Astrocyte of the hippocampus (primary cell): ENCODE measurements around the gene PNPLA8.

Experiments
- DNase-seq: peaks from one replicate; pipeline ENCODE4 v3.0.0; 2011; ENCODE audit warnings: low read depth, low spot score

PNPLA8 gene

DNA sequence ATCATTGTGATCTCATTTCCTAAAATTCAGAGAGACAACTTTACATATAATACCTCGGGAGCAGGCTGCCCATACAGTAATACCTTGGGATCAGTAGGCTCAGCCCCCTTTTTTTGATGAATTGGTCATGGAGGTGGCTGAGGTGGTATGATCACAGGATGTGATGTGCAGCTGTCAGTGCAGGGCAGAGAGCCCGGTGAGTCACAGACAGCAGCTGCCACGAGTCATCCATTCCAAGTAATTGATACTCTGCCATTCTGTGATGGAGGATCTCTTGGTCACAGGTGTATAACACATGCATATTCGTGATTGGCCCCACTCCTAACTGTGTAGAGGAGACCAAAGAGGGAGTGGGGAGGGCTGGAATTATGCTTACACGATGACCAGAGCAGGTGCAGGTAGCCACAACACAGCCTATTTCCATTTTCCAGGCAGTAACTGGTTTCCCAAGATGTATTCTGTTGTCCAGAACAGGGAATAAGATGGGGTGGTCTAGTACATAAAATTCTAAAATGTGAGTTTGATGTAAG lies 83.8 kb downstream of the PNPLA8 start:
- DNase-seq = no peak

DNA sequence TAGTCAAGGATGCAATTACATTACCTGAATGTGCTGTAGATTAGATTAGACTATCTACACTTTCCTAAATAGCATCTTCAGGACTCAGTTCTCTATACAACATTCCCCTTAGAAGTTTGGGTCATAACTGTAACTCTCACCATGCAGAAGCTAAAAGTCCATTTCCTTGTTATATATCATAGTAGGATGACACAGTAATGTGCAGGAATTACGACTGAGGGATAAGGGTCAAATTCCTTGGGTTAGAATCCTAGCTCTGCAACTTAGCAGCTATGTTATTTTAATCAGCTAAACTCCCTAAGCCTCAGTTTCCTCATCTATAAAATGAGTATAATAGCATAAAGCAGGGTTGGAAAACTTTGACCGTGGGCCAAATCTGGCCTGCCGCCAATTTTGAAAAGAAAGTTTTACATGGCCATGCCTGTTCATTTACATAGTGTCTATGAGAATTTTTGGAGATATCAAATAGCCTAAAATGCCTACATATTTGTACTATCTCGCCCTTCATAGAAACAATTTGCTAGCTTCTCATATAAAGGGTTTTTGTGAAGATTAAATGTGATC lies 84.5 kb downstream of the PNPLA8 start:
- DNase-seq = no peak

DNA sequence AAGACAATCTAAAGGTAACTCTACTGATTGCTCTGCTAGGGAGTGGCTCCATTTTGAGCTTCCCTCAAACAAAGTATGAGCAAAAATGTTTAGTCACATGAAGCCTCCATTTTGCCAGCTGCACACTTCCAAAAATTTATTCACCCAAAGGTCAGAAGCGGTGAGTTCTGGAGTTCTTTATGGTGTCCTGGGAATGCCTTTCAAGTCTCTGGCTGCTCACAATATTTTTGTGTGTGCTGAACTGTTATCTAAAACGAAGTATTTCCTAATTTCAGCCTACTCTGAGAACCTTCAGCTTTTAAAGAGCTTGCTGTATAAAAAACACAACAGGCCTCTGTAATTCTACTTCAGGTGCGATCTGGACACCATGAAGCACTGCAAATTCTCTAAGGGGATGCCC lies 85.3 kb downstream of the PNPLA8 start:
- no peak for DNase-seq

DNA sequence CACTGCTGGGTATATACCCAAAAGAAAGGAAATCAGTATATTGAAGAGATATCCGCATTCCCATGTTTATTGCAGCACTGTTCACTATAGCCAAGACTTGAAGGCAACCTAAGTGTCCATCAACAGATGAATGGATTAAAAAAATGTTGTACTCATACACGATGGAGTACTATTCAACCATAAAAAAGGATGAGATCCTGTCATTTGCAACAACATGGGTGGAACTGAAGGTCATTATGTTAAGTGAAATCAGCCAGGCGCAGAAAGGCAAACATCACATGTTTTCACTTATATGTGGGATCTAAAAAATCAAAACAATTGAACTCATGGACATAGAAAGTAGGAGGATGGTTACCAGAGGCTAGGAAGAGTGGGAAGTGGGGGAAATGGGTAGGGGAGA lies 89.0 kb downstream of the PNPLA8 start:
- DNase-seq = no peak

DNA sequence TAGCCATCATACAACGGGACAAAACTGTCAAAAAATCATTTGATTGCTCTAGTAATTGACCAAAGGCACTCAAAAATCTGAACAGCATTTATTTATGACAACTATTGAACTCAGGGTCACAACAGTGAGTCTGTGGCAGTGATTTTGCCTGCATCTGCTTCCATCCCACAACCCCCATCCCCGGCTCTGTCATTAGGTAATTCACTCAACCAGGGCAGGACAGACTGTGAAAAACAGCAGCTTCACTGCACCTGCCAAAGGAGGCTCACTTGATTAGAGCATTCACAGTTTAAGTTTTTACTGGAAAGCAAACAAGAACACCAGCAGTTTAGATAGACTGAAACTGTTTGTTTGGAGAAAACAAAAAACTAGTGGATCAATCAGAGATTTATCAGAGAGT lies 91.9 kb downstream of the PNPLA8 start:
- DNase-seq = no peak

DNA sequence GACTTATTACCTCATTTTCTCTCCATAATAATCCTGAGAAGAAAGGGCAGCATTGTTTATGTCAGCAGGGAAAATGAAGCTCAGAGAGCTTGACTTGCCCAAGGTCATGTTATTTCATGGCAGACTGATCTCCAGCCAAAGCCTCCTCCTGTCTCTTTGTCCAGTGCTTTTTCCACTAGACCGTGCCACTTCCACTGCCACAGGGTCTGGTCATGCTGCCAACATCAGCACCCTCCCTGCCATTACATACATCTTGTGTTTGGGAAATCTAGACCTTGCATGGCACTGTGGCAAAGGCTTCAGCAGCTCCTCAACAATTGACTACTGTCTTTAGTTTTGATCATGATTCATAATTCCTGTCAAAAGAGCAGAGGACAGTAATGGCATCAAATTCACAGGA lies 94.8 kb downstream of the PNPLA8 start:
- no peak for DNase-seq

- no peak for DNase-seq
Observed at GRCh38 chr7:108430664-108431063, 95.3 kb downstream of the PNPLA8 start.

GRCh38 chr7:108427766-108428165 lies 98.2 kb downstream of the PNPLA8 start:
- DNase-seq = no peak

GRCh38 chr7:108425714-108426275 lies 100.1 kb downstream of the PNPLA8 start:
- no peak for DNase-seq

DNA sequence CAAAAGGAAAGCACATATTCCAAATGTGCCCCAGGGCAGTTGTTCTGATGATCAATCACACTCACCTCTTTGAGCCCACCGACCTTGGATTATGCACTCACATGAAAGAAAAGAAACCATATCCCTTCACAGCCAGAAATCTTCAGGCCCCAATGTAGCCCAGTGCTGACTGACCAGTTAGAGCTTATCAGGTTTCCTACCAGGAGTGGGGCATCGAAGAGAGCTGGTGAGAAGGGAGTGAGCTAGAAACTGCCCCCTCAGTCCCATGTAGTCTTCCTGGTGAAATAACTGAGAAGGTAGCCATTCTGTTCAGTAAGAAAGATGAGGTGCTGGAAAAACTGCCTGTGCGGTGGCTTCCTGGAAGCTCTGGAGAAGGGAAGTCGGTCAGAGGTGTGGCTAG lies 101.9 kb downstream of the PNPLA8 start:
- no peak for DNase-seq

GRCh38 chr7:108423089-108423989 lies 102.6 kb downstream of the PNPLA8 start:
- DNase-seq = no peak

DNA sequence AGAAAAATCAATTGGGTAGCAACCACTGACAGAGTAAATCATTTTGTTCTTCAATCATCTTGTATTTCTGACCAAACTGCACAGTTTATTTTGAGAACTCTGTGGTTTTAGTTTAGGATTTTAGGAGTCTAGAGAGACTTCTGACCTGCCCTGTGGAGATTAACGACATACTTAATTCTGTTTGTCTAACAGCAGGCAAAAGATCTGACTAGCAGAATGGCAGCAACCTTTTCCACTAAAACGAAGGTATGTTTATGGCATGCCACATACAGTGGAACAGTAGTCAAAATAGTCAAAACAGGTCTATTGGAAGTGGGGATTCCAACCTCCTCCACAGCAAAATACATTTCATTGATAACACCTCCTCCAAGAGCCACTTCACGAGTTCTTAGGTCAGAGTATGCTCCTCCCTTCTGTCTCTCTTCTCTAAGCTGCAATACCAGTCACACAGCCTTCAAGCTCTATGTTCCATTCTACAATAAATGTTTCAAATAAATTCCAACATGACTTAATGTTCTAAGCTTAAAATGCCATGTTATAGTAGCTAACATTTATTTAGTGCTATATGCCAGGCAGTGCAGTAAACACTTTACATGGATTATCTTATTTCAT lies 104.1 kb downstream of the PNPLA8 start:
- DNase-seq = no peak
